Astrocyte of the cerebellum (primary cell): ENCODE measurements around the gene CNNM2.
"Not testable (repeated sequence)": the region's sequence is repeated elsewhere in the genome, so short reads cannot be mapped to it uniquely, and the experiment has no call there.

Experiments
- DNase-seq: peaks from one replicate; pipeline ENCODE4 v3.0.0-alpha.2; 2011; ENCODE audit warnings: low read depth
- H3K4me3 ChIP-seq: 2 replicates; pipeline ENCODE4 v1.5.1; 2011; ENCODE audit warnings: mild to moderate bottlenecking, low read depth, low read length, moderate library complexity
- in situ Hi-C: cut with HindIII; loops from 2 replicates; pipeline ENCODE4 v1.10.0; 2017; ENCODE audit warnings: low sequenced_read_pairs
- TF ChIP-seq, protein P1 (sequence below): IDR thresholded peaks from 2 replicates; pipeline ENCODE4 v1.5.1; 2012; ENCODE audit warnings: low read length, low read depth, moderate library complexity, mild to moderate bottlenecking; ENCODE audit errors: missing control alignments

Gene CNNM2

GRCh38 chr10:102962951-102963755 lies 45.1 kb downstream of the CNNM2 start:
- in situ Hi-C loops, result no loop called here
- TF ChIP-seq, protein P1, sequence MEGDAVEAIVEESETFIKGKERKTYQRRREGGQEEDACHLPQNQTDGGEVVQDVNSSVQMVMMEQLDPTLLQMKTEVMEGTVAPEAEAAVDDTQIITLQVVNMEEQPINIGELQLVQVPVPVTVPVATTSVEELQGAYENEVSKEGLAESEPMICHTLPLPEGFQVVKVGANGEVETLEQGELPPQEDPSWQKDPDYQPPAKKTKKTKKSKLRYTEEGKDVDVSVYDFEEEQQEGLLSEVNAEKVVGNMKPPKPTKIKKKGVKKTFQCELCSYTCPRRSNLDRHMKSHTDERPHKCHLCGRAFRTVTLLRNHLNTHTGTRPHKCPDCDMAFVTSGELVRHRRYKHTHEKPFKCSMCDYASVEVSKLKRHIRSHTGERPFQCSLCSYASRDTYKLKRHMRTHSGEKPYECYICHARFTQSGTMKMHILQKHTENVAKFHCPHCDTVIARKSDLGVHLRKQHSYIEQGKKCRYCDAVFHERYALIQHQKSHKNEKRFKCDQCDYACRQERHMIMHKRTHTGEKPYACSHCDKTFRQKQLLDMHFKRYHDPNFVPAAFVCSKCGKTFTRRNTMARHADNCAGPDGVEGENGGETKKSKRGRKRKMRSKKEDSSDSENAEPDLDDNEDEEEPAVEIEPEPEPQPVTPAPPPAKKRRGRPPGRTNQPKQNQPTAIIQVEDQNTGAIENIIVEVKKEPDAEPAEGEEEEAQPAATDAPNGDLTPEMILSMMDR, result no peak
- no peak for DNase-seq
- H3K4me3 ChIP-seq, result no peak overlapping the region

DNA sequence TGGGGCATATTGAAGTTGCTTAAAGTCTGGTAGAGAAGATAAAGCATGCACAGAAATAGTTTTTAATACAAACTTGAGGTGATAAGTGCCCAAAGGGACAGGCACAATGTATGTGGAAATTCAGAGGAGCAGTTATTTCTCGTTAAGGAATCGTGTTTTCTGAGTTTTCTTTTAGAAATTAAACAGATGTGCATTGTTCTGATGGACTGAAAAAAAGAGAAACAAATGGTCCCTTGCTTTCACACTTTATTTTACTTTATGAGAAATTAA lies 45.6 kb downstream of the CNNM2 start:
- TF ChIP-seq, protein P1, result no peak
- no peak for DNase-seq
- in situ Hi-C loops, result no loop called here
- no peak overlapping the region for H3K4me3 ChIP-seq

DNA sequence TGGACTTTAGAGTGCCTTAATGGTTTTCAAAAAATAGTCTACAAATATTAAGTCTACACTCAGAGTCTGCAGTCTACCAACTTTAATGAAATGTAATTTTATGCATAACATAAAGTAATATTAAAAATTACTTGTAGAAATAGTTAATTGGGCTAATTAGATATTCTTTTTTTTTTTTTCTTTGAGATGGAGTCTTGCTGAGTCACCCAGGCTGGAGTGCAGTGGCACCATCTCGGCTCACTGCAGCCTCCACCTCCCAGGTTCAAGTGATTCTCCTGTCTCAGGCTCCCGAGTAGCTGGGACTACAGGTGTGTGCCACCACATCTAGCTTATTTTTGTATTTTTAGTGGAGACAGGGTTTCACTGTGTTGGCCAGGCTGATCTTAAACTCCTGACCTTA lies 46.0 kb downstream of the CNNM2 start:
- in situ Hi-C loops, DNase-seq: not testable (repeated sequence)

GRCh38 chr10:102964713-102965112 lies 46.6 kb downstream of the CNNM2 start:
- in situ Hi-C loops, result no loop called here
- TF ChIP-seq, protein P1, result no peak
- DNase-seq, result no peak
- H3K4me3 ChIP-seq, result no peak overlapping the region

More for the DNA sequence above, 46.0 kb downstream of the CNNM2 start:
- not testable (repeated sequence) for H3K4me3 ChIP-seq

GRCh38 chr10:102965311-102965851 lies 47.3 kb downstream of the CNNM2 start:
- no peak for DNase-seq
- H3K4me3 ChIP-seq, result no peak overlapping the region
- TF ChIP-seq, protein P1, result no peak
- in situ Hi-C loops, result no loop called here

DNA sequence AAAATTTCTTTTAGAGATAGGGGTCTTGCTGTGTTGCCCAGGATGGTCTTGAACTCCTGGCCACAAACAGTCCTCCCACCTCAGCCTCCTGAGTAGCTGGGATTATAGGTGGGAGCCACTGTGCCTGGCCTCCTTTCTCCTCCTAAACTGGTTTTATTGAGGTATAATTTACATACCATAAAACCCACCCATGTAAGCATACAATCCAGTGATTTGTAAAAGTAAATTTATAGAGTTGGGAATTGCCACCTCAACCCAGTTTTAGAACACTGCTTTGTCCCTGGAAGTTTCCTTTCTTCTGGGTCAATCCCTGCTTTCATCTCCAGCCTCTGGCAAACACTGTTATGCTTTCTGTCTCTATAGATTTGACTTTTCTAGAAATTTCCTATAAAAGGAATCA lies 49.0 kb downstream of the CNNM2 start:
- TF ChIP-seq, protein P1, result no peak
- DNase-seq, result no peak
- in situ Hi-C loops, result no loop called here
- H3K4me3 ChIP-seq, result no peak overlapping the region

GRCh38 chr10:102970562-102971340 lies 52.7 kb downstream of the CNNM2 start:
- in situ Hi-C loops, result no loop called here
- no peak for DNase-seq
- H3K4me3 ChIP-seq, result no peak overlapping the region
- TF ChIP-seq, protein P1, result no peak
